Subcutaneous adipose tissue (tissue), 4 donors: ENCODE data around the gene RTKN. TPM values are rescaled to one million over a fixed set of nuclear protein-coding genes. Genes with fewer than 3 reads are reported as not detected.

Experiments
- CTCF ChIP-seq: fragments of 450-650 bp; IDR thresholded peaks from one replicate; pipeline ENCODE4 v1.5.1; 2016; ENCODE audit warnings: low read depth, mild to moderate bottlenecking, control low read depth, antibody characterized with exemption, moderate library complexity
- total RNA-seq, 4 donors: library from RNA; depleted of rRNA; stranded (reverse); fragments of >200 nt; gene quantifications; one replicate each; pipeline ENCODE4 v1.1.0, GENCODE V29; 2016

The RTKN gene
- total RNA-seq = 10 to 100 TPM in 1 of 4 donors, 1 to 10 TPM in 3; 1.8 to 11.2 (median 8.2) TPM

- TF ChIP-seq CTCF = no peak
These were observed at the start of gene RTKN for GRCh38 chr2:74441690-74442482. RTKN (minus strand) TSS chr2:74441937; CDS start chr2:74441816, 121 bp downstream.

DNA sequence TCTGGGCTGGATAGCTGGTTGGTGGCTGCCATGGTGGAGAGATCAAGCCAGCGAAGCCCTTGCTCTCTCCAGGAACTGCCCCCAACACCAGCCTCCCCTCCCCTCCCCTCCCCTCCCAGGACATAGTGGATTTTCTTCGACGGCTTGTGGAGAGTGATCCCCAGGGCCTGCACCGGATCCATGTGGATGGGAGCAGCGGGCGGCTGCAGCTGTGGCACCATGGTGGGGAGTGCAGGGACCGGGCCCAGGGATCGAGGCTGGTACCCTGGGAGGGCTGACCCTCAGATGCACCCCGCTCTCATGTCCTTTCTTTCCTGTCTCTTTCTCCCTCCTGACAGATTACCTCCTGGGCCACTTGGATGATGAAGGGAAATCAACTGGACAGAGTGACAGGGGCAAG lies 48.2 kb upstream of the RTKN start:
- no peak for TF ChIP-seq CTCF

GRCh38 chr2:74488643-74489481 lies 47.1 kb upstream of the RTKN start:
- no peak for TF ChIP-seq CTCF

DNA sequence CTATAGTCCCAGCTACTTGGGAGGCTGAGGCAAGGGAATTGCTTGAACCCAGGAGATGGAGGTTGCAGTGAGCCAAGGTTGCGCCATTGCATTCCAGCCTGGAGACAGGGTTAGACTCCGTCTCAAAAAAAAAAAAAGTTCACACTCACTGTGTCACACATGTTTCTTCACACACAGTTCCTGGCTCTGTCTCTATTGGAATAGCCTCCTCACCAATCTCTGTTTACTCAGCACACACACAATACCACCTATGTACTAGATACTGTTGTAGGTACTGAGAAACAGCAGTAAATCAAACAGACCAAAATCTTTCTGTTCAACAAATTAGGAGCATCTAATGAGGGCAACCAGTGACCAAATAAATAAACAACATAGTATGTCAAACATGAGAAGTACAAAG lies 44.4 kb upstream of the RTKN start:
- no peak for TF ChIP-seq CTCF

DNA sequence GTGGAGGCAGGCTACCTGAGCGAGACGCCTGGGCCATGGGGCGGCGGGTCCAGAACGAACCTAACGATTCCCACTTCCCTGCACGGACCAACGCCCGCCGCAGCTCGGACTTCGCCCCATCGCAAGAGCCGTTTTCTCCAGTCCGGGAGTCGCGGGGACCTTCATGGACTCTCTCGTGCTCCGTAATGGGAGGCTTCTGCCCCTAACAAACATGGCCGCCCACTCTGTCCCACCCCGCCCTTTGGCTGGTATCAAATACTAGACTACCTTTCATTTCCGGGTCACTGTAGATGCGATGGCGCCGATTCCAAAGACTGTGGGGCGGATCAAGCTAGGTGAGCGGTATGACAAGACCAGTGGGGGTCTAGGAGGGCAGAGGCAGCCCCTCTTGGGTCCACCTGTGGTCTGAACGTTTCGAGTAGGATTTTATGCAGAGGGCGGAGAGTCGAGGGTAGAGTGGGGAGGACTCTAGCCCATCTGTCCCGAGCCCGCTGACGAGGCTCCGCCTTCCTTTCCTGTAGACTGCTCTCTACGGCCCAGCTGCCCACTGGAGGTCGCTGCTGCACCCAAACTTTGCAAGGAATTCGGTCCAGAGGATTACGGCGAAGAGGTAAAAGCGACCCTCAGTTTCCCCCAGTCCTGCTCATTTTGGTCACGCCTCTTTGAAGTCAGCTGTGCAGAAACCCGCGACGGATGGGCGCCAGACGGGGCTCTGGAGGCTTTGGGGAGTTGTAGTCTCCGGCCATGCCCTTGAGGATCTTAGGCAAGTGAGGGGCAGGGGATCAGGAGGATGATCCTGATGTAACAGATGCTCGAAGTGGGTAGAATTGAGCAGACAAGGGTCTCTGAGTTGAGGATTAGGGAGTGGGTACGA lies 41.3 kb upstream of the RTKN start, which contains the start of the genes CCDC142 and TTC31:
Gene CCDC142, minus strand, starts transcription at position 198 of the 874 bp plus-strand sequence. Its CDS starts 161 bp downstream, at position 37.
Gene TTC31, plus strand, starts transcription at position 281 of the 874 bp plus-strand sequence. Its CDS starts 15 bp downstream, at position 296.
- no peak for TF ChIP-seq CTCF

DNA sequence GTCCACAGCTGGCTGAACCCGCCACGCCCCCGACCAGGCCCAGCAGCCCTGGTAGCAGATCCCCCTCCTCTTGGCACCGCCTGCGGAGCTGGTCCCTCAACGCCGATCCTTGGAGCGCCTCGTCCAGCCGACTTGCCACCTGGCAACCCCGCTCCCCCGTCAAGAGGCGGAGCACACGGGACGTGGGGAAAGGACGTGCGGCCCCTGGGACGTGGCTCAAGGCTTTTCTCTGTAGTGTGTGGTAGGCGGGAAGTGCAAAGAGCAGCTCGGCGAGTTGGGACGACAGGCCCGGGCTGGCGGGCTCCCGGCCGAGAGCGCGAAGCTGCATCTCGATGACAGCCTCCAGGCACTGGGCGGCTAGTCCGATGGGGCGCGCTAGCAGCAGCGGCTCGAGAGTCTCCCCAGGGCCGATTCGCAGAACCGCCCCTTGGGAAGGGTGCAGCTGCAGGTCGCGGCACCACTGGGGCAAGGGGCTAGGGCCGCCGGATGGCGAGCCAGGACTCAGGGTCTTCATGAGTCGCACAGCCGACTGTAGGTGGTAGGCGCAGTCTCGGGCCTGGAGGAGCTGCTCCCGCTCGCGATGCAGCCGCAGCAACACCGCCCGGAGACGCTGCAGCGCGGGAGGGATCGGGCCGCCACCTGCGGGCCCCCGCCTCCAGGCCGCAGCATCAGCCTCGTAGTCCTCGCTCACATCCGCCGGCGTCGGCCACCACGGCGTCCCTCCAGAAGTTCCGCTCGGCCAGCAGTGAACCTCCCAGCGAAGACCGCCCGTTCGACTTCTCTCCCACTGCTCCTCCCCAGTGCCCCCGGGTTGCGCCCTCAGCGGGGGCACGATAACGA lies 40.4 kb upstream of the RTKN start:
- no peak for TF ChIP-seq CTCF
